ENCODE measurements around the gene SPTBN4.
"Not testable (repeated sequence)": the region's sequence is repeated elsewhere in the genome, so short reads cannot be mapped to it uniquely, and the experiment has no call there.

Gene SPTBN4

GRCh38 chr19:40609561-40610395 lies 143.0 kb downstream of the SPTBN4 start:
- peak; percentile 92 for DNase-seq

GRCh38 chr19:40610396-40611064 lies 143.7 kb downstream of the SPTBN4 start:
- peak; percentile 66 for DNase-seq

GRCh38 chr19:40611096-40611495 lies 144.3 kb downstream of the SPTBN4 start:
- no peak for DNase-seq

- no peak for DNase-seq
Measured at GRCh38 chr19:40611900-40612698, 145.3 kb downstream of the SPTBN4 start.

- DNase-seq: peak; percentile 82
Measured at GRCh38 chr19:40612831-40613689, 146.3 kb downstream of the SPTBN4 start.

- peak; percentile 85 for DNase-seq
Measured at GRCh38 chr19:40613690-40614621, 147.2 kb downstream of the SPTBN4 start.

- DNase-seq: peak; percentile 81
Measured at GRCh38 chr19:40614622-40615411, 148.0 kb downstream of the SPTBN4 start.

GRCh38 chr19:40616178-40616577 lies 149.4 kb downstream of the SPTBN4 start:
- DNase-seq: no peak

GRCh38 chr19:40616941-40617340 lies 150.1 kb downstream of the SPTBN4 start:
- DNase-seq: no peak

- DNase-seq: no peak
Measured at GRCh38 chr19:40617961-40618360, 151.2 kb downstream of the SPTBN4 start.

- DNase-seq: no peak
Measured at GRCh38 chr19:40619333-40620160, 152.7 kb downstream of the SPTBN4 start.

GRCh38 chr19:40620161-40620485 lies 153.3 kb downstream of the SPTBN4 start:
- DNase-seq: no peak

- no peak for DNase-seq
Measured at GRCh38 chr19:40621283-40621682, 154.5 kb downstream of the SPTBN4 start.

GRCh38 chr19:40621966-40622772 lies 155.4 kb downstream of the SPTBN4 start:
- no peak for DNase-seq

- no peak for DNase-seq
Measured at GRCh38 chr19:40622773-40623075, 155.9 kb downstream of the SPTBN4 start.

GRCh38 chr19:40623403-40624251 lies 156.8 kb downstream of the SPTBN4 start:
- DNase-seq: no peak

GRCh38 chr19:40624369-40625153 lies 157.8 kb downstream of the SPTBN4 start:
- not testable (repeated sequence) for DNase-seq
